ENCODE measurements around the gene ARHGEF1.

The ARHGEF1 gene

DNA sequence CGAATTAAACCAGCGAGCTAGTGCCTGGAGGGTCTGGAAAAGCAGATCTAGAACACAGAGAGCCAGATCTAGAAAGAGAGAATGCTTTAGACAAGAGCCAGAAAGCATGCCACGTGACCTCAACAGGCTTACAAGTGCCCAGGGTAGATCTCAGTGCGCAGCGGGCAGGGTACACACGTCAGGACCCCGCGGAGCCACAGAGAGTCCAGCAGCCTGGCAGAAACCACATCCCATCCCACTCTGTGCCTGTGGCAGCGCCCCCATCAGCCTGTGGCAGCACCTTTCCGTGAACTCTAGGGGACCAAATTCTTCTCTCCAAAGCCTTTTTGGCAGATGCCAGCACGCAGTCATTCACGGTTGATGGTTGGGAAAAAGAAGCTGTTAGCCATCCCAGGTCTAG, 5.9 kb downstream of the ARHGEF1 start:
- peaks cover 63% of the 10 kb centered on the region for H3K79me2 ChIP-seq (ENCODE audit: insufficient read depth, low read length)
- TF ChIP-seq, protein P1, sequence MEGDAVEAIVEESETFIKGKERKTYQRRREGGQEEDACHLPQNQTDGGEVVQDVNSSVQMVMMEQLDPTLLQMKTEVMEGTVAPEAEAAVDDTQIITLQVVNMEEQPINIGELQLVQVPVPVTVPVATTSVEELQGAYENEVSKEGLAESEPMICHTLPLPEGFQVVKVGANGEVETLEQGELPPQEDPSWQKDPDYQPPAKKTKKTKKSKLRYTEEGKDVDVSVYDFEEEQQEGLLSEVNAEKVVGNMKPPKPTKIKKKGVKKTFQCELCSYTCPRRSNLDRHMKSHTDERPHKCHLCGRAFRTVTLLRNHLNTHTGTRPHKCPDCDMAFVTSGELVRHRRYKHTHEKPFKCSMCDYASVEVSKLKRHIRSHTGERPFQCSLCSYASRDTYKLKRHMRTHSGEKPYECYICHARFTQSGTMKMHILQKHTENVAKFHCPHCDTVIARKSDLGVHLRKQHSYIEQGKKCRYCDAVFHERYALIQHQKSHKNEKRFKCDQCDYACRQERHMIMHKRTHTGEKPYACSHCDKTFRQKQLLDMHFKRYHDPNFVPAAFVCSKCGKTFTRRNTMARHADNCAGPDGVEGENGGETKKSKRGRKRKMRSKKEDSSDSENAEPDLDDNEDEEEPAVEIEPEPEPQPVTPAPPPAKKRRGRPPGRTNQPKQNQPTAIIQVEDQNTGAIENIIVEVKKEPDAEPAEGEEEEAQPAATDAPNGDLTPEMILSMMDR (conservative IDR thresholded peaks at IDR 0.05; ENCODE audit: low read length), result no peak; the same call in 1 of the 2 replicates
- no peak for TF ChIP-seq EZH2phosphoT487 (IDR thresholded peaks at IDR 0.05; ENCODE audit: borderline replicate concordance)
- H3K27me3 ChIP-seq (ENCODE audit: insufficient read depth, low read length, poor library complexity, severe bottlenecking), result no peaks in the 10 kb centered on the region
- H3F3A ChIP-seq (ENCODE audit: low read depth), result no peaks in the 10 kb centered on the region
- no peak overlapping the region for H2AFZ ChIP-seq (ENCODE audit: low read length)
- H3K4me1 ChIP-seq (ENCODE audit: insufficient read depth, low read length, poor library complexity, severe bottlenecking), result peaks cover 54% of the 10 kb centered on the region
- no peaks in the 10 kb centered on the region for H3K9me3 ChIP-seq (ENCODE audit: insufficient read depth, low read depth, low read length)
- H3K4me3 ChIP-seq (ENCODE audit: low read length, poor library complexity, severe bottlenecking), result no peak overlapping the region
- H3K4me2 ChIP-seq (ENCODE audit: low read depth, low read length, poor library complexity, severe bottlenecking), result peak overlapping the region; percentile 87
- H3K9ac ChIP-seq (ENCODE audit: low read depth, low read length, poor library complexity, severe bottlenecking), result peak overlapping the region; percentile 77
- H3K36me3 ChIP-seq (ENCODE audit: insufficient read depth, low read length), result peaks cover 11% of the 10 kb centered on the region; the same call in 1 of the 2 replicates
- H4K20me1 ChIP-seq (ENCODE audit: insufficient read depth, low read length, poor library complexity, severe bottlenecking), result peaks cover 29% of the 10 kb centered on the region
- no peaks in the 10 kb centered on the region for H3K9me2 ChIP-seq (replicated peaks; ENCODE audit: low read depth, low read length)

DNA sequence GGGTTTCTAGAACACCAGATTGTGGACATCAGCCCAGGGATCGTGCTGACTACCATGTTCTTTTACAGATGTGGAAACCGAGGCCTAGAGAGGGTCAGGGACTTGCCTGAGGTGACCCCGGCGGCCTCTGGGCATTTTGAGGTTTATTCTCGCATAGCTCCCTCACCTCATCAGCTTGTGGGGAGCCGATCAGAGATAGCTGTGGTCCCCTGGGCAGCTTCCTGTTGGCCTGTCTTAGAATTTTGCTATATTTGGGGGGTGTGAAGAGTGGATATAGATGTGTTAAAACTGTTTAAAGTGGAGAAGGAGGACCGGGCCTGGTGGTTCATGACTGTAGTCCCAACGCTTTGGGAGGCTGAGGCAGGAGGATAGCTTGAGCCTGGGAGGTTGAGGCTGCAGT, 6.9 kb downstream of the ARHGEF1 start:
- Histone ChIP-seq H3K9me2 (replicated peaks; ENCODE audit: low read depth, low read length) (no peaks in the 10 kb centered on the region), H3K4me2 (ENCODE audit: low read depth, low read length, poor library complexity, severe bottlenecking) (no peak overlapping the region), H3K27me3 (ENCODE audit: insufficient read depth, low read length, poor library complexity, severe bottlenecking) (no peaks in the 10 kb centered on the region), H4K20me1 (ENCODE audit: insufficient read depth, low read length, poor library complexity, severe bottlenecking) (peaks cover 27% of the 10 kb centered on the region), H3K4me1 (ENCODE audit: insufficient read depth, low read length, poor library complexity, severe bottlenecking) (peaks cover 51% of the 10 kb centered on the region), H3K4me3 (ENCODE audit: low read length, poor library complexity, severe bottlenecking) (no peak overlapping the region), H3K79me2 (ENCODE audit: insufficient read depth, low read length) (peaks cover 56% of the 10 kb centered on the region), H3K9me3 (ENCODE audit: insufficient read depth, low read depth, low read length) (no peaks in the 10 kb centered on the region), H3F3A (ENCODE audit: low read depth) (no peaks in the 10 kb centered on the region), H3K9ac (ENCODE audit: low read depth, low read length, poor library complexity, severe bottlenecking) (no peak overlapping the region), H3K36me3 (ENCODE audit: insufficient read depth, low read length) (peaks cover 18% of the 10 kb centered on the region; the same call in 1 of the 2 replicates), H2AFZ (ENCODE audit: low read length) (no peak overlapping the region)
- TF ChIP-seq EZH2phosphoT487 (IDR thresholded peaks at IDR 0.05; ENCODE audit: borderline replicate concordance), result no peak
- TF ChIP-seq, protein P1 (conservative IDR thresholded peaks at IDR 0.05; ENCODE audit: low read length), result no peak

DNA sequence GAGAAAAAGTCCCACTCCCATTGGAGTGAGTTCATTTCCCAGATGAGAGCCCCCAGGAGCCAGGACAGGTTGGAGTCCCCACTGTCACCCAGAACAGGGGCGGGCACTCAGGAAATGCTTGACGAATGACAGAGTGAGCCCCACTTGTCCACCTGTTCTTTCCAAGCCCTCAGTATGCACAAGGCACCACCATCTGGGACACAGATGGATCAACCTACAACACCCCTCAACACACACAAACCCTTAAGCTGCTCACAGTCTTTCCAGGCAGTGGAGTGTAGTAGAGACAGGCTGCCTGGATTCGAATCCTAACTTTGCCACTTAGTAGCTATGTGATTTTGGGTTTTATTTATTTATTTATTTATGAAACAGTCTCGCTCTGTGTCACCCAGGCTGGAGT, 8.0 kb downstream of the ARHGEF1 start:
- Histone ChIP-seq H4K20me1 (ENCODE audit: insufficient read depth, low read length, poor library complexity, severe bottlenecking) (peaks cover 21% of the 10 kb centered on the region), H3K4me1 (ENCODE audit: insufficient read depth, low read length, poor library complexity, severe bottlenecking) (peaks cover 44% of the 10 kb centered on the region), H3F3A (ENCODE audit: low read depth) (no peaks in the 10 kb centered on the region), H3K36me3 (ENCODE audit: insufficient read depth, low read length) (peaks cover 29% of the 10 kb centered on the region; the same call in 1 of the 2 replicates), H3K9ac (ENCODE audit: low read depth, low read length, poor library complexity, severe bottlenecking) (no peak overlapping the region), H3K4me3 (ENCODE audit: low read length, poor library complexity, severe bottlenecking) (no peak overlapping the region), H3K9me2 (replicated peaks; ENCODE audit: low read depth, low read length) (no peaks in the 10 kb centered on the region), H2AFZ (ENCODE audit: low read length) (no peak overlapping the region), H3K9me3 (ENCODE audit: insufficient read depth, low read depth, low read length) (no peaks in the 10 kb centered on the region), H3K79me2 (ENCODE audit: insufficient read depth, low read length) (peaks cover 45% of the 10 kb centered on the region), H3K4me2 (ENCODE audit: low read depth, low read length, poor library complexity, severe bottlenecking) (no peak overlapping the region), H3K27me3 (ENCODE audit: insufficient read depth, low read length, poor library complexity, severe bottlenecking) (no peaks in the 10 kb centered on the region)
- TF ChIP-seq EZH2phosphoT487 (IDR thresholded peaks at IDR 0.05; ENCODE audit: borderline replicate concordance), result no peak
- TF ChIP-seq, protein P1 (conservative IDR thresholded peaks at IDR 0.05; ENCODE audit: low read length), result no peak
